Effector CD4-positive, alpha-beta T cell (primary cell): ENCODE results near the gene GPR171.

ENCODE experiments used
- DNase-seq: peaks from one replicate; pipeline ENCODE4 v3.0.0-alpha.2; 2020

The GPR171 gene

DNA sequence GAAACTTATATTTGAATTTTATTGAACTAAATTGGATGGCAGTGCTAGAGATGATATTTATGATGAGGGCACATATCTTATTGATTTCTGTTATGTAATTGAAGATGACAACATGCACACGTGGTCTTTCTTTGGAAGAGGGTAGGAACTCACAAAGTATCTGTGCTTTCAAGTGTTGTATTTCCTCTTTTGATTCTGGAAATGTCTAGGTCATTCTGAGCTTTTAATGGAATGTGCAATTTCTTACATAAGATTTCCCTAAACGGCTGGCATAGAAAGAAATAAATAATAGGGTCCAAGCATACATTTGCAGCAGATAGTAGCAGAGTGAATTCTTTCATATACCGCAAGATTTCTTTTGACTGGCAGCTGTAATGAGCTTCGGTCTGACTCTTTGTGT, 10.1 kb upstream of the GPR171 start:
- DNase-seq = no peak

DNA sequence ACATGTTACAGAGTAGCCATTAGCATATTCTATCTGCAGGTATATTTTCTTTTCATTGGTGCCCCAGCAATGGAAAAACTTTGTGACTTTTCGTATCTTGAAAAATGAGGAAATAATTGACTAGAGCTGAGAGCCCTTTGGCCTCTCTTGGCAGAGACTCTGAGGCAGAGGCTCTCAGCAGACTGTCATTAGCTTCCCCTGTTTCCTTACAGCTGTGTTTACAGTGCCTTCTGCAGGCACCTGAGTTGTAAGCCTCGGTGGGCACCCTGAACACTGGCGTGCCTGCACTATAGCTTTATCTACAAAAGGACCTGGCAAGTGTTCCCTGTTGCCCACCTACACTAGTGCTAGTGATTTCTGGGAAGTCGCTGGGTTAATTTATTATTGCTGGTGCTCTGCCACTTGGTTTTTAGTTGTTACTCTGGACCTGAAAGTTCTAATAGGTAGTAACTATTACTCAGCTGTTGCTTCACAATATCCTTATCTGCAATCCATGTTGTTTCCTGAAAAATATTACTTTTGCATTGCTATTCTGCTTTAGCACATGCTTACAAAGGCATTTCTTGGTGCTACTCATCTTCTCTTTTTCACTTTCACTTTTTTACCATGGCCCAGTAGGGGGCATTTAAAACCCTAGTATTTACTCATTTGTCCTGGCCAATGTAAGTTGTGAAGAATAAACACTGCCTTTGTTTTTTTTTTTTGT, 7.8 kb upstream of the GPR171 start:
- no peak for DNase-seq

DNA sequence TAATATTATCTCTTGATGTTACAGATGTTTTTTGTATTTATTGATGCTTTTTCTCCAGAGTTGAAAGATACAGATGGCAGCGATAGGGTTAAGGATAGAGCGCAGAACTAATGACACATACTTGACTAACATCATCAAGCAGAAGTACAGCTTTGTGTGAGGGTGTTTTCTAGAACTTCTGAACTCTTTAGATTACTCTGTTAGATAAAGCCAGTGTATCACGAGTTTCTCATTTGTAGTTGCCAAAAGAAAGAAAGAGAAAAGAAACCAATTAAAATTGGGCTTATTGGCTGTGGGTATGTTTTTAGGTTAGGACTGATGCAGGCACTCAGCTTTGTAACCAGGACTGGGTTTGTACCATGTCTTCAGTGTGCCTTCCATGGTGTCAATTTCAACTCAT, 6.6 kb upstream of the GPR171 start:
- no peak for DNase-seq

DNA sequence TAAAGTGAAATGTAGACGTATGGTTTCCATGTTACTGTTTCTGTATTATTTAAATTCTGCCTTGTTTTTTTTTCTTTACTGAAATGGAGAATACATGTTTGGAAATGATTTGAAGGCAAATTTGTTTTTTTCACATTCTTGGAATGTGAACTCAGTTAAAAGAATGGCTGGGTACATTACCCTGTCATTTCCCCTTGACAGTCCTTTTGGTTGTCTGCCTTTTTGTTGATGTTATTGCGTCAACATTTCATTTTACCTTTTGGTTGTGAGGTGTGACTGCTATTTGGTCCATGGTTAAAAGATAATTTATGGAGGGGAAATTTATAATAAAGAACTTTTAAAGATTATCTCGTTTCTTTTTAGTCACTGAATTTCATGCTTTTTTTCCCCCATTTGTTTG, 3.2 kb upstream of the GPR171 start:
- DNase-seq = no peak

DNA sequence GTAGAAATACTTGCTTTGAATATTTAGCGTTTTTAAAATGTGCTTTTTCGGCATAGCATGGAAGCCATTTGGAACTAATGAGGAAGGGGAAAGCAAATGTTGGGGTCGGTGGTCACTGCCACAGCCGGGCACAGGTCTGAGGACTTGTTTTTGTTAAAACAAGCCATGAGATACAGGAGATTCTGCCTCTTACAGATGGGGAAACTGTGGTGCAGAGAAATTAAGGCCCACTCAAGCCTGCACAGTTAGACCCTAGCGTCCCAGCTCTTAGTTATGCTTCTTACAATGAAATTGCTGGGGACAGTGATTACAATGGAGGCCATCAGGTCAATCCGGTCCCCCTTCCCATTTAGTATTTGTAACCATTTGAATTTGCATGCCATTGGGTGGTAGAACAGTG, 2.5 kb upstream of the GPR171 start:
- DNase-seq = no peak

DNA sequence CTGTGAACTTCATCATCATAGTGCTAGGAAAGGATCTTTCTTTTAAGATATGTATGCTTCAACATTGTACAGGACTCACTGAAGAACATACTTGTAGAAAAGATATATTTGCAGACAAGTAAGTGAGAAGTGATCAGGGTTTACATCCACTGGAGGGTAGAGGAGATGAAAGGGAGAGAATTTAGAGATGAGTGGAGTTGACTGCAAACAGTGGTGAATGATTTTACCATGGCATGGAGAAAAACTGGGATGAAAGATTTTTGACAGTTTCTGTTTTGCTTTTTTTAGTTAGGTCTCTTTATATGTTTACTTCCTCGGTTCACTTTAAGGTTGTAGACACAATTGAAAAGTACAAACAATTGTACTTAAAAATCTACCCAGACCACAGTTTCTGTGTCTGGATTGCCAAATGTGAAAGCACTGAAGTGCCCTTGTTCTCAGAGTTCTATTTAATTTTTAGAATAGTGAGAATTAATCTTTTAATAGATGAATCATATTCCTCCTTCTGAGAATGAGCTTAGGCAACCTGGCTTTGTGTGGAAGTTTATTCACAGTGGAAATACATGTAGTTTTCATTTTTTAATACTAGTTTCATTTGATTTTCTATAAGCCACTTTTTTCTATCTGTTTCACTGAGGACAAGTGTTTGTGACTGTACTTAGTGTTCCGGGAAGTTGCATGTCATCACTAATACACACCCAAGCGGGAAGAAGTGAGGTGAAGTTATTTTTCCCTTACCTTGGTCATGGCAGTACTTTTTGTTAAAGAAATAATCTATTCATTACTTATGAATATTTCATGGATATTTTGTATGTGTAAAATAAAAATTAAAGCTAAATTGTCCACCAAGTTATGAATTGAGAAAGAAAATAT, 1.8 kb upstream of the GPR171 start:
- no peak for DNase-seq

DNA sequence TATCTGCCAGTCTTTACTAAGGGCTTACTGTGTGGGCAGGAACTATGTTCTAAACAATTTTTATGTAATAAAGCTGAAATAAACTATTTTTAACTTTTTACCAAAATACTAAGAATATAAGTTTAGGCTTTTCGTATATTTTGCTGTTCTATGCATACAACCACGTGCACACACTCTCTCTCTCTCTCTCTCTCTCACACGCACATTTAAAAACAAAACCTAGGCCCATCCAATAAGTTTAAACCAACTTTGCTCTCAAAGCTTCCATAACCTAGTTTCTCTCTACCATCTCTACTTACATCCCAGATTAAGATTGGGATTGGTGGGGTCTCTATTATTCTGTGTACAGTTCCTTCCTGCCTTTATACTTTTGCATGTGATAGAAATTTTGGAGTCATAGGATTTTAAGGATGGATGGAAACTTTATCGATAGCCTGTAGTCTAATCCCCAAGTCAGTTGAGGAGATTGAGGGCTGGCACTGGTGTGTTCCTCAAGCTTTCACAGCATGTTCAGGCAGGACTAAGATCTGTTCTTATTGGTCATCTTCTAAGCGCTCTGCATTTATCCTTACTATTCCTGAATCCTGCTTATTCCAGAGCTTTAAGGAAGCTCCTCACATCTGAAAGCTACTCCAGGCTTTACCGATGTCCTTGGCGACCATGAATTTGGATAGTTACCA, 1.8 kb downstream of the GPR171 start:
- no peak for DNase-seq

DNA sequence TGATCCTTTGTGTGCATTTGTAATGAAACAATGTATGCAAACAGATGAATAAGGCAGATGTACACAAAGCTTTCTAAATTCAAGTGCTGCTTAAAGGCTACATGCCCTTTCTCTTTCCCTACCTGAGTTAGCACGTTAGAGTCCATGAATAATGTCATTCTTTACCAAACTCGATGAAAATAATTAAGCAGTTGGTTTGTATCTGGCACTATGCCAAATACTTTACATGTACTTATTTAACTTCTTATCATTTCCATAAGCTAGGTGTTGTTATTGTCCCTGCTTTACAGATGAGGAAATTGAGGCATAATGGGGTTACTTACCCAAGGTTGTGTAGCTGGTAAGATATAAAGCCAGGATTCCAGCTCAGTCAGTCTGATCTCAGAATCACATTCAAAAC, 2.4 kb downstream of the GPR171 start:
- no peak for DNase-seq

DNA sequence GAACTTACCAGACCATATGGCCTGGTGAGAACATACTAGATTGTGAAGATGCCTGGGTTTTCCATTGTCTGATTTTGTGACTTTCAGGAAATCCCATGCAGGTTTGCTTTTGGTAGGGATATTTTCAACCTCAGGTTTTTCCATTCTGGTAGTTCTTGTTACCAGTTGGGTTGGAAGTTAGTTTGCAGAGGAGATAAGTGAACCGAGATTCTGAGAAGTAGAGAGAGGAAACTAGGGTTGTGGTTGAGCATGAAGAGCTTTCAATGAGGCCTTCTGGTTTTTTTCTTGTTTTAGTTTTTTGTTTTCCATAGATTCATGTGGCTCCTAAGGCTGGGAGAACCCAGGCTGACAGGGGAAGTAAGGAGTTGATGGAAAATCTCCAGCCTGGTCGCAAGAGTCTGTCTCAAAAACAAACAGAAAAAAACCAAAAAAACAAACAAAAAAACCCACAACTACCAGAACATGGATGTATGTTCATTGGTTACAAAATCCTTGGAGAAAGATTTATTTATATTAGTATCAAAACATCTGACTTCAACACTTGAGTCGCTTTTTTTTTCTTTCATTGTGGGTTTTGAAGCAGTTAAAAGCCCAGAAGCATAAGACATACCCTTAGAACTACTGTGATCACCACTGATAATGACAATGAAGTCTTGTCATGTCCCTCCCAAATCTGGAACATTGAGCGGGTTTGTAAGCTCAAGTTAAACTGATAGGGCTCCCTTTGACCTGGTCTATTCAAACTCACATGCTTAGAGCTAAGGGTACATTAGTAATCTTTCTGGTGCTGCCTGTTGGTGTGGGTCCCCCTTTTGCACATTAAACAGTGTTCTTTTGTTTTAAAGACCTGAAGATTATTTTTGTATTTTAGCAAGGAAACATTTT, 3.2 kb downstream of the GPR171 start:
- no peak for DNase-seq

DNA sequence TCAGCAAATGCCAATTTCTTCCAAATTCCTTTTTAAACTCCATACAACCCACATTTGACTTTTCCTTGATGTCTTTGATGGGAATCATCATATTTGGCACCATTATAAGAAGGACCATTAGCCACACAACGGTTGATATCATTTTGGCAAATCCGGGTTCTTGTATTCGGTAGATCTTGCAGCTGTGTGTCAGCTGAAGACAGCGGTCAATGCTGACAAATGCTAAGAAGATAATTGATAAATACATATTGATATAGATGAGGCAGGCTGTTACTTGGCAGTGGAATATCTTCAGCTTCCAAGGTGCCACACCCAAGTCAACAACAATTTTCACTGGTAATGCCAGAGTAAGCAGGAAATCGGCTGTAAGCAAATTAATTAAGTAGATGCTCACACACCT, 4.2 kb downstream of the GPR171 start:
- no peak for DNase-seq

DNA sequence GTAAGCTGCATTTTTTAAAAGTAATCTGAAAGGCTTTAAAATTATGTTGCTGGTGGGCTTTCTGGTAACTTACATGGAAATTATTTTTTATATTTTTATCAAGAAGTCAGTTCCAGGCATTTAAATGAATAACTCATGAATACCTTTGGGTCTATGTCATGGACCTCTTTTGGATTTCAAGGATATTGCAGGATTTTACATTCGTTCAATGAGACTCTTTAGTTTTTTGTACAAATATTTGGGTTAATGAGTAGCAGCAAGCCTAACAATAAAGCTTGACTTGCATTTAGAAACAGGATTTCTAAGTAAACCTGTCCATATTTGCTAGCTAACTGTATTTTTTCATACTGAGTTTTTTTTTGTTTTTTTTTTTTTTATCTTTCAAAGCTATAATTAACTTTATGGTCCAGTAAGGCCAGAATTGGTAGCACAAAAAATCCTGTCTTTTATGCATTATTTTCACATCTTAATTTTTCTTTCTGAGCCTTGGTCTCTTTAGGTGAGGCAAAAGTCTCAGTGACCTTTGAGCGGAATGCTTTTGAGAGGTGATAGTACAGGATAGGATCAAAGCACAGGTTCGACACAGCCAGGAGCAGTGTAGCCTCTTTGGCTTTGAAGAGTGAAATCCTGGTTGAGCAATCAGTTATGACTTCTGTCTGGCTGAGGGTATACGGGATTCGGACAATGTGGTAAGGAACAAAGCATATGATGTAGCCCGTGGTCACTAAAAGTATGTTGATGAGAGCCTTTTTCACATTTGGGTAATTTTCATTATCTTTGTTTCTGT, 4.8 kb downstream of the GPR171 start:
- no peak for DNase-seq

DNA sequence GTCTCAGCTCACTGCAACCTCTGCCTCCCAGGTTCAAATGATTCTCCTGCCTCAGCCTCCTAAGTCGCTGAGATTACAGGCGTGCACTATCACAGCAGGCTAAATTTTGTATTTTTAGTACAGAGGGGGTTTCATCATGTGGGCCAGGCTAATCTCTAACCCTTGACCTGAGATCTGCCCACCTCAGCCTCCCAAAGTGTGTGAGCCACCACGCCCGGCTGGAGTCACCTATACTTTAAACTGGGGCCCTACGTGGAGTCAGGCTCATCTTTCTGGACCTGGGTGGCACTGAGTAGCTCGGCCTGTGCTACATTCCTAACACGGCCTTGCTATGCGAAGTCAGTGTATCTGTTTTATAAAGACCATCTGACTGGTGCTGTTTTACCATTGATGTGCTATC, 5.8 kb downstream of the GPR171 start:
- DNase-seq = no peak

DNA sequence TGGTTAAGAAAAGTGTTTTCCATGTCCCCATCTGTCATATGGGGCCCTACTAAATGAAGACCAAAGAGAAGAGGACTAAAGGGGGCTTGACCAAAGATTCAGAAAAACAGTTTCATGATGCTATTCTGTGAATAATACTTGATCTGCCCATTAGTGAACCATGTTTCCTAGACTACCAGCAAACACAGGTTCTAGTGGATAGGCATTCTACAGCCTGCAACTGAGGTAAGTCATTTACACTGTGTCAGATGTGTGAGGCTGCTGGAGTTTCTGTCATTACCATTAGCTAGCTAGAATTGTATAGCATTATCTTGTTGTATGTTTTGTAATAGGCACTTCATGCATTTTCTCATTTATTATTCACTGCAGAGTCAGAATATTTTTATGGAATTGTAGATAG, 6.6 kb downstream of the GPR171 start:
- DNase-seq = no peak

DNA sequence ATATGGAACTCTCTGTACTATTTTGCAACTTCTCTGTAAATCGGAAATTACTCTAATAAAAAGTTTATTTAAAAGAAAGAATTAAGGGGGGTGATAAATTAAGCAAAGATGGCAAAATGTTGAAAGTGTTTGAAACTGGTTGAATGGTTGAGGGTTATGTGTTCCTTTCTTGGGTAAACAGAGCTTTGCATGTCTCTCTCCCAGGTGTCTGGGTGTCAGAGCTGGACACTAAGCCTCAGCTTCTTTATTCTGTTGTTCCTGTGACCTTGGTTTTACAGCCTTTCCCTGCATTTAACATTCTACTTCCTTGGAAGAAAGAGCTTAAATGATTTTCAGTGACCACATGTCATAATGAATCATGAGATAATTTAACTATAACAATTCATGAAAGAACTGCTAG, 7.2 kb downstream of the GPR171 start:
- no peak for DNase-seq

DNA sequence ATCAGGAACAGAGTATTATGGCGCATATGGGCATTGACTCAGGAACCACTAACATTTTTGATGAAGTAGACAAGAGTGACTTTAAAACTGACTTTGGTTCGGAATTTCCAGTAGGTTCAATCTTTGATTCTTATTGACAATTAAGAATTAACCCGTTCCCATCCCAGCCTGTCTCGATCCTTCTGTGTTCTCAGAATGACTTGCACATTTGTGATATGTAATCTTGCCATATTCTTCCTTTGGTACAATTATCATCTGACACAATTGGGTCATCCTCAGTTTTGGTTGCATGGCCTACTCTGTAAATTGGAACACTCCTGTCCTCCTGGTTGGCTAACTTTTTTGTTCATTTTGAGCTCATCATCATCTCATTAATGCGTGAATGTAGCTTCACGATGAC, 10.5 kb downstream of the GPR171 start:
- DNase-seq = no peak

DNA sequence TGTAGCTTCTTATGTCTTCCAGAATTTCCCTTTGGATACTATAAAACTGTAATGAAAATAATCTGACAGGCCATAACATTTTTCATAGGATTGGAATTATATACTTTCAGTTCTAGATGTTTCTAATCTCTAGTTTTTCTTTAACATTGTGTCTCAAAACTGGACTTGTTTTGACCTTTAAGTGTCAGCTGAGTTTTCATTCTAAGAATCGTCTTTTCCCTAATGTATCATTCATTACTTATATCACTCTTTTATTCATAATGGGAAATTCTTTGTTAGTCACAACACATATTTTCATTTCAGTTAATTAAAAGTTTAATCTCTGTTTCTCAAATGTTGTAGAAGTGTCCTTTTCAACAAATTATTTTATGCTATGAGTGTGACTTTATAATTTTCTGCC, 11.9 kb downstream of the GPR171 start:
- no peak for DNase-seq

DNA sequence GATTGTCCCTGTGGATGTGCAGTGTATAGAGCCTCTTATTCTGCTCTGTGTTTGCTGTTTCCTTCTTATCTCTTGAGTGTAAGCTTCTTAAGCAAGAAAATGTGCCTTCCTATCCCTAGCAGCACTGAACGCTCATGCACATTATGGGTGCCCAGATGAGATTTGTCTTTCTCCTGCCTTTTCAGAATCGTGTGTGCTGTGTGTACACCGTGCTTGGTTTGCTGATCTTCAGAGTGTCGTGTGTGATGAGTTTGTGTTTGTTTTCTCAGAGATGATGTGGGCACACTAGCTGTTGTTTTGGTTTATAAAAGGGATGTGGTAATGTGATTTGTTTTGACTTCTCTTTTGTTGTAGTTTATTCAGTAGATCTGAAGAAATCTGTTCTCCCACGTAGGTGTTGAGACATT, 19.7 kb downstream of the GPR171 start:
- DNase-seq = no peak

DNA sequence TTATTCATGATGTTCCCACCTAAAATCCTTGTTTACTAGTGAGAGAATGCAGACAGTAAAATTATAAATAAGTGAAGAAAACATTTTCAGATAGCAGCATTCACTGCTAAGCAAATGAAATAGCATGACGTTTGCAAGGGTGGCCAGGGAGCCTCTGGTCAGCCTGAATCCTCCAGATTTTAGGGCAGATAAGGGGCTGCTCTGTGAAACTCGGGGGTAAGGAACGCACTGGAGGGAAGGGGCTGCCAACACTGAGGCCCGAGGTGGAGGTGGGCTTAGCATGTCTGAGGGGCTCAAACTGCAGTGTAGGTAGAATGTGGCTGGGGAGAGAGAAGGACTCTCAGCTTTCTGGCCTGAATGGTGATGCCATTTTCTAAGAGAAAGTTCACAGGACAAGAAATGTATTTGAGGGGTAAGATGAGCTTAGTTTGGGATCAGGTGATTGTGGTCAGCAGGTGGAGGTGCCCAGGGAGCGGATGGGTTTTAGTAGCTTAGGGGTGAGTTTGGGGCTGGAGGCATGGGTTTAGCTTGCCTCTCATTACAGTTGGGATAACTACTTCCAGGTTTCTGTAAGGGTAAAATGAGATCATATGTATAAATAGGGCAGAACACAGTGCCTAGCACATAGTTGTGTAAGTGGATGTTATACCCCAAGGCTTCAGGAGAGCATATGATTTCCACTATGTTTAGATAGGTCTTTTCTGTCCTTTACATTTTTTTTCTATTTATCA, 20.5 kb downstream of the GPR171 start:
- DNase-seq = no peak

DNA sequence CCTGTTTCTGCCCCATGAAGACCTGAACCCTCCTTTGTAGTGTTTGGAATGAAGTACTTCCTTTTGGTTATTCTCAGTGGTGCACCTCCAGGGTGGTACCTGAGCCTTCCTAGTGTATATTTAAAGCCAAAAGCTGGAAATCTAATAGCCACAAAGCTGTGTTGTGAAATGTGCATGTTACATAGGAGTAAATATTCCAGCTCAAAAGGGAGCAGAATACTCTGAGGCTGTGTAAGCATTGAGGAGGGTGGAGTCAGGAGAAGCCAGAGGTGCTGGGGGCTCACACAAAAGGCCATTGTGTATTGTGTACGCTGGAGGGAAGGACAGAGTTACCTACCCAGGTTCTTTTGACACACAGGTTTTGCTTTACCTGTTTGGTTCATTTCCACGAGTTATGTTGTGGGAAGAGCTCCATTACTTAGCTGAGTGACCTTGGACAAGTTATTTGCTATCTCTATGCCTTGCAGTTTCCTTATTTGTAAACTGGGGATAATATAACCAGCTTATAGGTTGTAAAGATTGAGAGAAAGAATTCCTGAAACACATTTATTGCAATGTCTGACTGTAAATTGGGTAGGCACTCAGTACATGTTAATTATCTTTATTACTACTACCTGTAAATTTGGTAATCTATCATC, 24.7 kb downstream of the GPR171 start:
- no peak for DNase-seq

DNA sequence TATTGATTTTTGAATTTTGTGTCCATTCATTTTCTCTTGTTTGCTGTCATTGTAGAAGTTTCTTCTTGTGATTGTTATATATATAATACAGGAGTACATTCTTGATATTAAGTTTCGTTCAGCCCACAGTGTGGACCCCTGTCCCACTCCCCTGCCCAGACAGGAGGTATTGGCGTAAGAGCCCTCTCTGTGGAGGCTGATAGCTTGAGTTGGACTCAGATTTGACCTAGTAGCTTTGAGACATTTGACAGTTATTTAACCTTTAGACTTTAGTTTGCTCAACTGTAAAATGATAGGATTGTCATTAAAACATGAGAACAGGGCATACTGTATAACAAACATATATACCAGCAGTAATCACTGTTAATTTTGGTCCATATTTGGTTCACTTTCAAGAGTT, 27.1 kb downstream of the GPR171 start:
- DNase-seq = no peak

DNA sequence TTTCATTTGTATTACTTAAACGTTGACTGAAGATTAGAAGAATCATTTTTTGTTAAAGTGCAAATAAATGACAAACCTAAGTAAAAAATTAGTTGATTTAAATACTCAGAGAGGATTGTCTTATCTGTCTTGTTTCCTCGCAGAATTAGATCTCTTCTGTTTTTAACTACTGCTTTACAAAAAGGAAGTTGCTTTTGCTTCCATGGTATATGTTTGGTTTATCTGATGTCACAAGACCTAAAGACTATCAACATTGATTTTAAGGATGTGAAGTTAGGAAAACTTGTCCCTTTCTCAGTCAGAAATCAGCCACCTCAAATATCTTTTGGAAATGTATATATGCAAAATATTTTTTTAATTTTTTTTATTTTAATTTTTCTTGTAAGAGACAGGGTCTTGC, 28.7 kb downstream of the GPR171 start:
- DNase-seq = no peak
